Coronary artery (tissue), 2 donors: ENCODE data around the gene FAM151B.

Source experiments
- DNase-seq: peaks from one replicate; pipeline ENCODE4 v3.0.0-alpha.2; 2017; ENCODE audit warnings: low spot score
- H3K27ac ChIP-seq, 2 donors: fragments of 200-600 bp; sonication (generic); one replicate each; pipeline ENCODE4 v1.5.1; 2016 to 2019
- H3K4me3 ChIP-seq: fragments of 200-600 bp; sonication (generic); 2 replicates; pipeline ENCODE4 v1.5.1; 2016; ENCODE audit warnings: mild to moderate bottlenecking, moderate library complexity
- TF ChIP-seq, protein P1 (sequence below): fragments of 200-600 bp; sonication (generic); IDR thresholded peaks from one replicate; pipeline ENCODE4 v1.5.1; 2019; ENCODE audit warnings: antibody characterized with exemption

Gene FAM151B

DNA sequence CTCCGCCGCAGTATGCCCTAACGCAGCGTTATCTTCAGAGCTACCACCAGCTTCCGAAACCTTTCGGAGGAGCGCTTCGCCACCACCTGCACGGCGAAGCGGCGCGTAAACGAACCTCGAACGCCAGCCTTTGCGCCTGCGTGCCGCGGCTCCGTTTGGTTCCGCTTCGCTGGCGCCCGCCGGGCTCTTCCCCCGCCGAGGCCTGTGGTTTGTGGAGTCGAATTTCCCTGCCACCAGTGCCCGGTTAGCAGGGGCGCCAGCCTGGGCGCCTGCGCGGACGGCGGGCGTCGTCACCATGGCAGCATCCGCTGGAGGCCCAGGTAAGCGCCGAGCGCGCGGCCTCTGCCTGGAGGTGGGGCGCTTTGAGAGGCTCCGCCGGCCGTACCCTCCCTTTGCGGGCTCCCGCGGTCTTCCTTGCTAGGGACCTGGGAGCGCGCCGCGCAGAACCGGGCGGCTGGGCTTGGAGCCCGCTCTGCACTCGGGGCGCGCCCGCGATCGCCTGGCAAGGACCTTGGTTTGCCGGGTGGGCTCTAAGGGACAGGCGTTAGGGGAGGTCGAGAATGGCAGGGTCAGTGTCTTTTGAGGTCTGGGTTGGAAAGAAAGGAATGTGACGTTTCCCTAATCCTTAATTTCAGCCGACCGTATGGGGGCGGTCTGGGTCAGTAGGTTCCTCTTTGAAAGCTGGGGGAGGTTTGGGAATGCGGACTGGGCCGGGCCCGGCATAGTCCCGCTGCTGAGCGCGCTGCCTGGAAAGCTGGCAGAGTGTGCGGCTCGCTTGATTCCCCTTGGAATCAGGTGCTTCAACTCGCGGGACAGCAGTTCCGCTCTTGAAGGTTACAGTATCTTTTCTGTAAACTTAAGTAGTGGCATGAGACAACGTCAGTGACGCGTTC is at the start of gene FAM151B:
Gene FAM151B (plus strand): TSS at position 272 of the 893 bp plus-strand sequence. CDS start 24 bp downstream, at position 296.
- TF ChIP-seq, protein P1, sequence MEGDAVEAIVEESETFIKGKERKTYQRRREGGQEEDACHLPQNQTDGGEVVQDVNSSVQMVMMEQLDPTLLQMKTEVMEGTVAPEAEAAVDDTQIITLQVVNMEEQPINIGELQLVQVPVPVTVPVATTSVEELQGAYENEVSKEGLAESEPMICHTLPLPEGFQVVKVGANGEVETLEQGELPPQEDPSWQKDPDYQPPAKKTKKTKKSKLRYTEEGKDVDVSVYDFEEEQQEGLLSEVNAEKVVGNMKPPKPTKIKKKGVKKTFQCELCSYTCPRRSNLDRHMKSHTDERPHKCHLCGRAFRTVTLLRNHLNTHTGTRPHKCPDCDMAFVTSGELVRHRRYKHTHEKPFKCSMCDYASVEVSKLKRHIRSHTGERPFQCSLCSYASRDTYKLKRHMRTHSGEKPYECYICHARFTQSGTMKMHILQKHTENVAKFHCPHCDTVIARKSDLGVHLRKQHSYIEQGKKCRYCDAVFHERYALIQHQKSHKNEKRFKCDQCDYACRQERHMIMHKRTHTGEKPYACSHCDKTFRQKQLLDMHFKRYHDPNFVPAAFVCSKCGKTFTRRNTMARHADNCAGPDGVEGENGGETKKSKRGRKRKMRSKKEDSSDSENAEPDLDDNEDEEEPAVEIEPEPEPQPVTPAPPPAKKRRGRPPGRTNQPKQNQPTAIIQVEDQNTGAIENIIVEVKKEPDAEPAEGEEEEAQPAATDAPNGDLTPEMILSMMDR = no peak
- H3K4me3 ChIP-seq = peak within 1 kb of the TSS; percentile 77
- DNase-seq = peak; percentile 86
- peak within 1 kb of the TSS; percentile 69 to 71 for H3K27ac ChIP-seq

DNA sequence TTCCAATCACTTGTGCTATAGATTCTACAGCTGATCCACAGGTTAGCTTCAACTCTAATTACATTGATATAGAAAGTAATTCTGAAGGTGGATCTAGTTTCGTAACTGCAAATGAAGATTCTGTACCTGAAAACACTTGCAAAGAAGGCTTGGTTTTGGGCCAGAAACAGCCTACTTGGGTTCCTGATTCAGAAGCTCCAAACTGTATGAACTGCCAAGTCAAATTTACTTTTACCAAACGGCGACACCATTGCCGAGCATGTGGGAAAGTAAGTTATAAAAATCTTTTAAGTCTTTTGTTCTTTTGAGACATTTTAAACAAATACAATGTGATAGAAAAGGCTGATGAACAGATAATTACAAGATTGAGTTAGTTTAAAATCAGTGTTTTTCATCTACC is 49.2 kb upstream of the FAM151B start:
- no peak overlapping the region for H3K27ac ChIP-seq
- H3K4me3 ChIP-seq = no peak overlapping the region
- DNase-seq = no peak
- TF ChIP-seq, protein P1 = no peak

DNA sequence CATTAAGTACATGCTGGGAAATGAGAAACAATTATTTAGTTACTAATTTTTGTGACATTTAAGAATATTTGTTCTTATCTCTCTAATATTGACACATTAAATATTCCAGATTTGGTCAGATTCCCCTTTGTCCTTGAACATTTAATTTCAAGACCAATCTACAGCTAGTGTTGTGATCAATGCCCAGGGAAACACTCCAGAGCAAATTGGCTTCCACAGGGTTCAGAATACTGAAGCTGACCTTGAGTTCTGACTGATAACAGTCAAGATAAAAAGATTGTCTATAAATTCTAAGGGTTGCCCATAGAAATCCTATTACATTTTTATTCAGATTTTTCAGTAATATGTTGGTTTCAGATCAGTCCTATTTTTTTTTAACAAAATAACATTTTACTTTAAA is 48.7 kb upstream of the FAM151B start:
- TF ChIP-seq, protein P1 = no peak
- Histone ChIP-seq H3K4me3 (no peak overlapping the region), H3K27ac (no peak overlapping the region)
- DNase-seq = no peak

- DNase-seq = no peak
- TF ChIP-seq, protein P1 = no peak
- Histone ChIP-seq H3K27ac (no peak overlapping the region), H3K4me3 (no peak overlapping the region)
These were observed 45.2 kb upstream of the FAM151B start for GRCh38 chr5:80442742-80443141.

DNA sequence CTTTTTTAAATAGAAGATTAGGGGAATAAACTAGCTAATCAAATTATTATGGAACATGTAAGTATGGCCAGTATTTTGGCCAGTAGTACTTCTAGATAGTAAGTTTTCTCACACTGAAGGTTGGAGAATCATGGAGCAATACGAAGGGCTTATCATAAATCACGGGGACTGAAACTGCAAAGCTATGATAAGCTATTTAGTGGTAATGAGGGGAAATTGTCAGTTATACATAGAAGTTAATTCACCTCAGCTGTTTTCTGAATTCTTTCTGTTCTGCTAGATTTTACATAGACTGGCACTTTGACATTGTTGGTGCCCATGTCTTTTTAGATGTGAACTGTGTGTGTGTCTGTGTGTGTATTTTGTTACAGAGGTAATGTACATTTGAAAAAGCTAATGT is 34.5 kb upstream of the FAM151B start:
- no peak for DNase-seq
- TF ChIP-seq, protein P1 = no peak
- no peak overlapping the region for H3K27ac ChIP-seq
- H3K4me3 ChIP-seq = no peak overlapping the region

DNA sequence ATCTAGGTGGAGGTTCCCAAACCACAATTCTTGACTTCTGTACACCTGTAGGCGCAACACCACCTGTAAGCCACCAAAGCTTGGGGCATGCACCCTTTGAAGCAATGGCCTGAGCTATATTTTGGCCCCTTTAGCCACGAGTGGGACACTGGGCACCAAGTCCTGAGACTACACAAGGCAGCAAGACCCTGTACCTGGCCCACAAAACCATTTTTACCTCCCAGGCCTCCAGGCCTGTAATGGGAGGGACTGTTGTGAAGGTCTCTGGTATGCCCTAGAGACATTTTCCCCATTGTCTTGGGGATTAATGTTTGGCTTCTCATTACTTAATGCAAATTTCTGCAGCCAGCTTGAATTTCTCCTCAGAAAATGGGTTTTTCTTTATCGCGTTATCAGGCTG is 24.6 kb upstream of the FAM151B start:
- Histone ChIP-seq H3K27ac (no peak overlapping the region), H3K4me3 (no peak overlapping the region)
- no peak for DNase-seq
- TF ChIP-seq, protein P1 = no peak
